H1 (cell line): Measurements from ENCODE around the gene MAPK8. TPM values are rescaled to one million over a fixed set of nuclear protein-coding genes. Genes with fewer than 3 reads are reported as not detected.

Experiments
- CTCF ChIA-PET: fragments of 300-600 bp; sonication (Branson Sonifier 250); formaldehyde crosslinking; loops from one replicate; lab custom pipeline; 2021; ENCODE audit not compliant: partially characterized antibody; lab: Charles Lee
- POLR2A ChIA-PET: fragments of 300-600 bp; sonication (Branson Sonifier 250); formaldehyde crosslinking; loops from one replicate; lab custom pipeline; 2021; ENCODE audit warnings: inconsistent platforms; ENCODE audit not compliant: partially characterized antibody; lab: Charles Lee
- DNase-seq, 2 experiments: peaks; one replicate each; pipeline versions ENCODE4 v3.0.0 to v3.0.0-alpha.2; 2010 to 2022; ENCODE audit warnings: low spot score in 2 of 2, low read depth in 1 of 2, mixed read lengths in 1 of 2
- FAIRE-seq: peaks from 2 replicates; lab custom pipeline; 2011; peaks lifted over from hg19 to GRCh38; lab: Jason Lieb, UNC
- H2AFZ ChIP-seq: 2 replicates; pipeline ENCODE4 v1.8.1; 2012; ENCODE audit warnings: low read length, inconsistent platforms
- H2AK5ac ChIP-seq: 2 replicates; pipeline ENCODE4 v1.6.1; 2013; ENCODE audit warnings: low read depth, low read length
- H2BK120ac ChIP-seq: replicated peaks from 2 replicates; pipeline ENCODE3; 2013; ENCODE audit warnings: low read depth, low read length, inconsistent platforms
- H2BK12ac ChIP-seq: 2 replicates; pipeline ENCODE4 v1.6.1; 2013; ENCODE audit warnings: low read depth, low read length
- H2BK15ac ChIP-seq: 2 replicates; pipeline ENCODE4 v1.6.1; 2013; ENCODE audit warnings: low read length
- H2BK20ac ChIP-seq: 2 replicates; pipeline ENCODE4 v1.6.1; 2013; ENCODE audit warnings: low read length
- H2BK5ac ChIP-seq: 2 replicates; pipeline ENCODE4 v1.6.1; 2013; ENCODE audit warnings: low read depth, low read length
- H3K14ac ChIP-seq: 2 replicates; pipeline ENCODE4 v1.6.1; 2013; ENCODE audit warnings: inconsistent platforms; ENCODE audit not compliant: insufficient read length
- H3K18ac ChIP-seq: 2 replicates; pipeline ENCODE4 v1.6.1; 2013; ENCODE audit warnings: low read length; ENCODE audit errors: extremely low read depth
- H3K23ac ChIP-seq: 2 replicates; pipeline ENCODE4 v1.6.1; 2013; ENCODE audit warnings: inconsistent platforms; ENCODE audit not compliant: insufficient read length
- H3K23me2 ChIP-seq: 2 replicates; pipeline ENCODE4 v1.6.1; 2013; ENCODE audit warnings: low read depth, low read length
- H3K27ac ChIP-seq: 2 replicates; pipeline ENCODE4 v1.6.1; 2011; ENCODE audit warnings: low read depth, low read length, inconsistent platforms
- H3K27me3 ChIP-seq, 4 experiments: replicated peaks in 1 of 4; 1 replicate in 1 of 4; 2 replicates in 3 of 4; pipeline versions ENCODE4 v1.6.1 to v1.8.1; 2011 to 2013; ENCODE audit warnings: low read length in 3 of 4, mild to moderate bottlenecking in 3 of 4, inconsistent platforms in 2 of 4, mixed read lengths in 2 of 4, moderate library complexity in 1 of 4; ENCODE audit not compliant: control insufficient read depth in 3 of 4, insufficient read depth in 3 of 4; ENCODE audit errors: extremely low read depth in 1 of 4
- H3K36me3 ChIP-seq, 4 experiments: 2 replicates each; pipeline versions ENCODE4 v1.6.1 to v1.8.1; 2011 to 2013; ENCODE audit warnings: mild to moderate bottlenecking in 4 of 4, low read length in 3 of 4, moderate library complexity in 2 of 4, control low read depth in 1 of 4, inconsistent platforms in 1 of 4; ENCODE audit not compliant: insufficient read depth in 4 of 4, control insufficient read depth in 2 of 4
- H3K4ac ChIP-seq: replicated peaks from 2 replicates; pipeline ENCODE3; 2013; ENCODE audit warnings: low read length, low read depth, mixed read lengths, inconsistent platforms; ENCODE audit not compliant: insufficient read length
- H3K4me1 ChIP-seq, 4 experiments: replicated peaks in 1 of 4; 1 replicate in 1 of 4; 2 replicates in 3 of 4; pipeline versions ENCODE4 v1.6.1 to v1.8.1; 2011 to 2013; ENCODE audit warnings: low read length in 3 of 4, inconsistent platforms in 2 of 4, mixed read lengths in 1 of 4; ENCODE audit not compliant: insufficient read depth in 4 of 4, control insufficient read depth in 3 of 4
- H3K4me2 ChIP-seq, 2 experiments: 2 replicates each; pipeline versions ENCODE4 v1.6.1 to v1.8.1; 2011 to 2013; ENCODE audit warnings: low read depth in 2 of 2, low read length in 2 of 2, control low read depth in 1 of 2, inconsistent platforms in 1 of 2, mild to moderate bottlenecking in 1 of 2; ENCODE audit not compliant: insufficient read depth in 1 of 2
- H3K4me3 ChIP-seq, 4 experiments: fragments of 200-600, 300-600 bp in 1 of 4; sonication (generic), shearing (Covaris generic), sonication (Bioruptor Twin) in 1 of 4; 2 replicates each; pipeline versions ENCODE4 v1.5.1 to v1.8.1; 2011 to 2016; ENCODE audit warnings: low read length in 4 of 4, low read depth in 3 of 4, control low read depth in 2 of 4, inconsistent platforms in 2 of 4, mild to moderate bottlenecking in 2 of 4, mixed read lengths in 1 of 4, moderate library complexity in 1 of 4; ENCODE audit not compliant: insufficient read depth in 2 of 4; ENCODE audit errors: extremely low read depth in 1 of 4
- H3K56ac ChIP-seq: replicated peaks from 2 replicates; pipeline ENCODE3; 2013; ENCODE audit warnings: low read depth, mild to moderate bottlenecking, mixed read lengths, low read length, inconsistent platforms; ENCODE audit not compliant: insufficient read length
- H3K79me1 ChIP-seq: 2 replicates; pipeline ENCODE4 v1.6.1; 2013; ENCODE audit warnings: low read depth, low read length, control low read depth
- H3K79me2 ChIP-seq, 2 experiments: 2 replicates each; pipeline versions ENCODE4 v1.6.1 to v1.8.1; 2012 to 2013; ENCODE audit warnings: low read length in 2 of 2, mild to moderate bottlenecking in 2 of 2, inconsistent platforms in 1 of 2; ENCODE audit not compliant: insufficient read depth in 2 of 2, control insufficient read depth in 1 of 2
- H3K9ac ChIP-seq, 4 experiments: replicated peaks in 1 of 4; 1 replicate in 1 of 4; 2 replicates in 3 of 4; pipeline versions ENCODE4 v1.6.1 to v1.8.1; 2011 to 2013; ENCODE audit warnings: low read depth in 3 of 4, low read length in 3 of 4, control low read depth in 2 of 4, mild to moderate bottlenecking in 2 of 4, moderate library complexity in 2 of 4, inconsistent platforms in 1 of 4; ENCODE audit errors: extremely low read depth in 1 of 4
- H3K9me3 ChIP-seq, 2 experiments: 2 replicates each; pipeline versions ENCODE4 v1.6.1 to v1.8.1; 2012 to 2013; ENCODE audit warnings: mild to moderate bottlenecking in 2 of 2, moderate library complexity in 2 of 2, control low read depth in 1 of 2, inconsistent platforms in 1 of 2, low read depth in 1 of 2, low read length in 1 of 2, mixed read lengths in 1 of 2; ENCODE audit not compliant: insufficient read depth in 2 of 2
- H4K20me1 ChIP-seq, 2 experiments: replicated peaks in 1 of 2; 2 replicates each; pipeline versions ENCODE3 to v1.8.1; 2011 to 2013; ENCODE audit warnings: inconsistent platforms in 2 of 2, low read length in 2 of 2, mild to moderate bottlenecking in 1 of 2; ENCODE audit not compliant: insufficient read depth in 2 of 2, control insufficient read depth in 1 of 2
- H4K5ac ChIP-seq: 2 replicates; pipeline ENCODE4 v1.6.1; 2013; ENCODE audit warnings: low read length, low read depth, mixed read lengths, inconsistent platforms; ENCODE audit not compliant: insufficient read length
- H4K8ac ChIP-seq: 2 replicates; pipeline ENCODE4 v1.8.0; 2013; ENCODE audit warnings: mild to moderate bottlenecking, moderate library complexity, low read length, inconsistent platforms; ENCODE audit not compliant: insufficient read depth; ENCODE audit errors: extremely low read depth
- H4K91ac ChIP-seq: replicated peaks from 2 replicates; pipeline ENCODE3; 2013; ENCODE audit warnings: low read length, mixed read lengths, inconsistent platforms; ENCODE audit not compliant: insufficient read length
- BACH1 ChIP-seq: IDR thresholded peaks from 2 replicates; pipeline ENCODE4 v1.6.1; 2012; ENCODE audit warnings: low read length, improper control_type of control experiment
- BCL11A ChIP-seq, 2 experiments: IDR thresholded peaks; one replicate each; pipeline ENCODE4 v1.6.1; 2011; ENCODE audit warnings: low read depth in 2 of 2, low read length in 2 of 2, mild to moderate bottlenecking in 2 of 2
- EGR1 ChIP-seq: IDR thresholded peaks from 2 replicates; pipeline ENCODE4 v1.6.1; 2011; ENCODE audit warnings: low read depth, low read length, borderline replicate concordance
- GTF2F1 ChIP-seq: IDR thresholded peaks from 2 replicates; pipeline ENCODE4 v1.6.1; 2012; ENCODE audit warnings: low read depth, low read length, improper control_type of control experiment, borderline replicate concordance
- HDAC6 ChIP-seq: IDR thresholded peaks from one replicate; pipeline ENCODE4 v1.7.1; 2012; ENCODE audit warnings: low read depth, mild to moderate bottlenecking, inconsistent platforms, low read length, moderate library complexity
- KDM1A ChIP-seq: fragments of 200-600, 300-600 bp; sonication (generic); IDR thresholded peaks from 2 replicates; pipeline ENCODE4 v1.7.1; 2016; ENCODE audit warnings: mild to moderate bottlenecking, low read length, borderline replicate concordance
- POLR2AphosphoS5 ChIP-seq: IDR thresholded peaks from 2 replicates; pipeline ENCODE4 v1.6.1; 2011; ENCODE audit warnings: low read depth, low read length
- SIN3A ChIP-seq, 2 experiments: IDR thresholded peaks in 1 of 2; conservative IDR thresholded peaks in 1 of 2; 2 replicates each; pipeline ENCODE4 v1.6.1; 2011 to 2012; ENCODE audit warnings: low read length in 2 of 2, improper control_type of control experiment in 1 of 2, low read depth in 1 of 2, mild to moderate bottlenecking in 1 of 2
- SP2 ChIP-seq: IDR thresholded peaks from 2 replicates; pipeline ENCODE4 v1.6.1; 2012; ENCODE audit warnings: mild to moderate bottlenecking, low read length, inconsistent platforms
- TEAD4 ChIP-seq: IDR thresholded peaks from 2 replicates; pipeline ENCODE4 v1.6.1; 2012; ENCODE audit warnings: low read depth, low read length, inconsistent platforms, mixed read lengths
- WGBS, 2 experiments: shearing (Covaris generic) in 1 of 2; methylation state at CpG; one replicate each; pipeline versions ENCODE4 v1.1.6 to v1.1.7; 2013 to 2015; ENCODE audit warnings: low lambda C conversion rate in 2 of 2, mixed read lengths in 2 of 2, inconsistent platforms in 1 of 2, low coverage in 1 of 2, missing lambda C conversion rate in 1 of 2; ENCODE audit not compliant: insufficient replicate concordance in 2 of 2, insufficient coverage in 1 of 2, insufficient read length in 1 of 2; ENCODE audit errors: extremely low coverage in 1 of 2, missing lambda C conversion rate in 1 of 2; 5-methylcytosine and 5-hydroxymethylcytosine counted together
- polyA plus RNA-seq, 7 experiments: library from polyadenylated mRNA; depleted of rRNA in 3 of 7; stranded (reverse) in 5 of 7; unstranded in 2 of 7; fragments of >200 nt in 5 of 7; fragments of 200-250 nt in 2 of 7; gene quantifications; 1 replicate in 5 of 7; 2 replicates in 1 of 7; 4 replicates in 1 of 7; pipeline versions ENCODE4 v1.2.1 to v1.2.3, GENCODE V29; 2011 to 2013; ENCODE audit warnings: missing spikeins in 2 of 7, mixed read lengths in 2 of 7
- total RNA-seq: library from RNA; stranded (reverse); fragmentation: NEBNext Ultra II Directional; extraction: Animal tissue kit (Norgen Biotek cat#: 25700); gene quantifications from 2 replicates; pipeline ENCODE4 v1.2.1, GENCODE V29; 2021
- TF ChIP-seq, protein P1 (sequence below): IDR thresholded peaks from 2 replicates; pipeline ENCODE4 v1.6.1; 2011; ENCODE audit warnings: low read length, improper control_type of control experiment
- TF ChIP-seq, protein P2 (sequence below): IDR thresholded peaks from 2 replicates; pipeline ENCODE4 v1.6.1; 2012; ENCODE audit warnings: low read length, inconsistent platforms

The MAPK8 gene
- total and polyA plus RNA-seq, 2 of the 8 experiments (the other 6 are each of a cell fraction or from before 2014, with no cell fraction given) = 23.3 to 71.3 TPM

DNA sequence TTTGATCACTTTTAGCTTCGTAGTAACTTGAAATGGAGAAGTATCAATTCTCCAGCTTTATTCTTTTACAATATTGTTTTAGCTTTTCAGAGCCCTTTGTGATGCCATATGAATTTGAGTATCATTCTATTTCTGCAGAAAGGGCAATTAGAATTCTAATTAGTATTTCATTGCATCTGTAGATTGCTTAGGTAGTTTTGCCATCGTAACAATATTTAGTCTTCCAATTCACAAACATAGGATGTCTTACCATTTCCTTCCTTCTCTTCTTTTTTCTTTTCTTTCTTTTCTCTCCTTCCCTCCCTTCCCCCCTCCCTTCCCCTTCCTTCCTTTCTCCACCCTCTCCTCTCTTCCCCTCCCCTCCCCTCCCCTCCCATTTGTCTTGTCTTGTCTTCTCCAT, 105.0 kb downstream of the MAPK8 start:
- no peak overlapping the region for H2BK5ac ChIP-seq
- no peak overlapping the region for H2AK5ac ChIP-seq
- H2BK120ac ChIP-seq = no peak overlapping the region
- 93% methylated on average over 2 of the region's 2 CpGs; no CpG with 5 or more reads in 1 of the 2 experiments for WGBS, 2 experiments
- no peak overlapping the region for H3K23ac ChIP-seq
- H3K4me1 ChIP-seq = no peaks in the 10 kb centered on the region
- no peak overlapping the region for H2AFZ ChIP-seq
- ChIA-PET POLR2A (no interaction called here), CTCF (interaction anchor here (0.6 to 1.0 kb wide), 2 partner anchors 107 to 331 kb away, joined by 3 read pairs; no protein-coding TSS in a partner anchor)
- no peaks in the 10 kb centered on the region for H3K79me1 ChIP-seq
- no peak overlapping the region for H2BK20ac ChIP-seq
- no peak overlapping the region for H3K9ac ChIP-seq
- no peaks in the 10 kb centered on the region for H3K23me2 ChIP-seq
- no peaks in the 10 kb centered on the region for H3K79me2 ChIP-seq
- H3K56ac ChIP-seq = no peak overlapping the region
- 0 out of 4 replicates have a peak, but pooled peaks cover 0 to 3% of the 10 kb centered on the region in 2 experiments for H3K9me3 ChIP-seq
- no peak overlapping the region for H4K91ac ChIP-seq
- no peak overlapping the region for H3K14ac ChIP-seq
- no peak overlapping the region for H2BK15ac ChIP-seq
- no peak overlapping the region for H3K18ac ChIP-seq
- H2BK12ac ChIP-seq = no peak overlapping the region
- no peaks in the 10 kb centered on the region for H4K20me1 ChIP-seq
- H4K5ac ChIP-seq = no peak overlapping the region
- no peak for DNase-seq
- no peak overlapping the region for H3K4me3 ChIP-seq
- H3K27me3 ChIP-seq = no peaks in the 10 kb centered on the region
- H3K36me3 ChIP-seq = peaks cover 0 to 20% (median 9%) of the 10 kb centered on the region in 4 experiments; a peak in 5 of 8 replicates
- FAIRE-seq = no peak
- no peak overlapping the region for H3K4ac ChIP-seq
- H3K4me2 ChIP-seq = no peak overlapping the region
- no peak overlapping the region for H3K27ac ChIP-seq
- H4K8ac ChIP-seq = no peak overlapping the region
- TF ChIP-seq BCL11A (IDR thresholded peaks at IDR 0.05; ENCODE audit: low read depth in 2 of 2, low read length in 2 of 2) (no peak), KDM1A (no peak), BACH1 (no peak), HDAC6 (no peak), SIN3A (conservative IDR thresholded peaks at IDR 0.05 in 1 of 2, IDR thresholded peaks at IDR 0.05 in 1 of 2; ENCODE audit: low read depth in 1 of 2, low read length in 2 of 2) (no peak), SP2 (no peak), POLR2AphosphoS5 (no peak), TEAD4 (no peak), EGR1 (no peak), GTF2F1 (no peak)
- TF ChIP-seq, protein P1, sequence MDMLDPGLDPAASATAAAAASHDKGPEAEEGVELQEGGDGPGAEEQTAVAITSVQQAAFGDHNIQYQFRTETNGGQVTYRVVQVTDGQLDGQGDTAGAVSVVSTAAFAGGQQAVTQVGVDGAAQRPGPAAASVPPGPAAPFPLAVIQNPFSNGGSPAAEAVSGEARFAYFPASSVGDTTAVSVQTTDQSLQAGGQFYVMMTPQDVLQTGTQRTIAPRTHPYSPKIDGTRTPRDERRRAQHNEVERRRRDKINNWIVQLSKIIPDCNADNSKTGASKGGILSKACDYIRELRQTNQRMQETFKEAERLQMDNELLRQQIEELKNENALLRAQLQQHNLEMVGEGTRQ = no peak
- TF ChIP-seq, protein P2, sequence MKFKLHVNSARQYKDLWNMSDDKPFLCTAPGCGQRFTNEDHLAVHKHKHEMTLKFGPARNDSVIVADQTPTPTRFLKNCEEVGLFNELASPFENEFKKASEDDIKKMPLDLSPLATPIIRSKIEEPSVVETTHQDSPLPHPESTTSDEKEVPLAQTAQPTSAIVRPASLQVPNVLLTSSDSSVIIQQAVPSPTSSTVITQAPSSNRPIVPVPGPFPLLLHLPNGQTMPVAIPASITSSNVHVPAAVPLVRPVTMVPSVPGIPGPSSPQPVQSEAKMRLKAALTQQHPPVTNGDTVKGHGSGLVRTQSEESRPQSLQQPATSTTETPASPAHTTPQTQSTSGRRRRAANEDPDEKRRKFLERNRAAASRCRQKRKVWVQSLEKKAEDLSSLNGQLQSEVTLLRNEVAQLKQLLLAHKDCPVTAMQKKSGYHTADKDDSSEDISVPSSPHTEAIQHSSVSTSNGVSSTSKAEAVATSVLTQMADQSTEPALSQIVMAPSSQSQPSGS = no peak
